Measurements from ENCODE around the gene CLASP1. TPM values are rescaled to one million over a fixed set of nuclear protein-coding genes. Genes with fewer than 3 reads are reported as not detected.
"Not testable (repeated sequence)": the region's sequence is repeated elsewhere in the genome, so short reads cannot be mapped to it uniquely, and the experiment has no call there.

CLASP1 gene
- total RNA-seq, 4 donors from 2014 or later = 43.0 to 53.9 (median 51.3) TPM

- WGBS, 2 donors (ENCODE audit: low coverage in 1 of 2) = 50 to 72% methylated on average over 2 to 4 of the region's 4 CpGs
- no peaks in the 10 kb centered on the region for H3K36me3 ChIP-seq
- in situ Hi-C loops (cut with MboI; ENCODE audit: low pct_ligation_motif_present in 1 of 4, low pct_unique_long_range_greater_than_20kb in 1 of 4, low sequenced_read_pairs in 3 of 4) (no loop called here), intact Hi-C loops (cut with DNase I; ENCODE audit: low total_unique reads) (no loop called here)
- H3K4me3 ChIP-seq = no peak overlapping the region
- peaks cover 0 to 9% (median 2%) of the 10 kb centered on the region in 4 donors for H3K4me1 ChIP-seq
- H3K27me3 ChIP-seq = no peaks in the 10 kb centered on the region
- DNase-seq = no peak
- H3K9me3 ChIP-seq = no peaks in the 10 kb centered on the region
- no peak overlapping the region for H3K27ac ChIP-seq
- no peak for TF ChIP-seq POLR2AphosphoS5 (IDR thresholded peaks at IDR 0.05)
Measured at GRCh38 chr2:121567957-121568409, 81.3 kb downstream of the CLASP1 start.

DNA sequence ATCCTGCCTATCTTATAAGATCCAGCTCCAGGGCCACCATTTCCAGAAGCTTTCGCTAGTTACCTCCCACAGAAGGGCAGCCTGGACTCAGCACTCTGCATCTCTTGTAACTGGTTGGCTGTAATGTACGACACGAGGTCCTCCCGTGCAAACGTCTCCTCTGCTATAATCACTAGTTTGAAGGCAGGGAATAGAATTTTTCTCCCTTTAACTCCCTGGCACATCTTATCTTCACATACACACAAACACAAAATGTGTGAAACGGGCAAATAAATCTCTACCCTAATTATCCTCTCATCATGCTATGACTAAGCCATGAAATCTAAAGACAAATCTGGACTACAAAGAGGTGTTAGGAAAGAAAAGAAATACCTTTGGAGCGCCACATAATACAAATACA, 81.8 kb downstream of the CLASP1 start:
- no peak for DNase-seq
- intact Hi-C loops (cut with DNase I; ENCODE audit: low total_unique reads) (no loop called here), in situ Hi-C loops (cut with MboI; ENCODE audit: low pct_ligation_motif_present in 1 of 4, low pct_unique_long_range_greater_than_20kb in 1 of 4, low sequenced_read_pairs in 3 of 4) (no loop called here)
- Histone ChIP-seq H3K27me3 (no peaks in the 10 kb centered on the region), H3K4me1 (peaks cover 0 to 10% (median 2%) of the 10 kb centered on the region in 4 donors), H3K36me3 (no peaks in the 10 kb centered on the region), H3K4me3 (no peak overlapping the region), H3K27ac (no peak overlapping the region), H3K9me3 (no peaks in the 10 kb centered on the region)
- WGBS, 2 donors (ENCODE audit: low coverage in 1 of 2) = 82 to 94% methylated on average over 2 to 7 of the region's 7 CpGs
- TF ChIP-seq, protein P1, sequence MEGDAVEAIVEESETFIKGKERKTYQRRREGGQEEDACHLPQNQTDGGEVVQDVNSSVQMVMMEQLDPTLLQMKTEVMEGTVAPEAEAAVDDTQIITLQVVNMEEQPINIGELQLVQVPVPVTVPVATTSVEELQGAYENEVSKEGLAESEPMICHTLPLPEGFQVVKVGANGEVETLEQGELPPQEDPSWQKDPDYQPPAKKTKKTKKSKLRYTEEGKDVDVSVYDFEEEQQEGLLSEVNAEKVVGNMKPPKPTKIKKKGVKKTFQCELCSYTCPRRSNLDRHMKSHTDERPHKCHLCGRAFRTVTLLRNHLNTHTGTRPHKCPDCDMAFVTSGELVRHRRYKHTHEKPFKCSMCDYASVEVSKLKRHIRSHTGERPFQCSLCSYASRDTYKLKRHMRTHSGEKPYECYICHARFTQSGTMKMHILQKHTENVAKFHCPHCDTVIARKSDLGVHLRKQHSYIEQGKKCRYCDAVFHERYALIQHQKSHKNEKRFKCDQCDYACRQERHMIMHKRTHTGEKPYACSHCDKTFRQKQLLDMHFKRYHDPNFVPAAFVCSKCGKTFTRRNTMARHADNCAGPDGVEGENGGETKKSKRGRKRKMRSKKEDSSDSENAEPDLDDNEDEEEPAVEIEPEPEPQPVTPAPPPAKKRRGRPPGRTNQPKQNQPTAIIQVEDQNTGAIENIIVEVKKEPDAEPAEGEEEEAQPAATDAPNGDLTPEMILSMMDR (IDR thresholded peaks at IDR 0.05) = no peak
- TF ChIP-seq POLR2AphosphoS5 (IDR thresholded peaks at IDR 0.05) = no peak
- TF ChIP-seq EP300 (IDR thresholded peaks at IDR 0.05; ENCODE audit: low read depth) = no peak
- no peak for TF ChIP-seq POLR2A (IDR thresholded peaks at IDR 0.05)

DNA sequence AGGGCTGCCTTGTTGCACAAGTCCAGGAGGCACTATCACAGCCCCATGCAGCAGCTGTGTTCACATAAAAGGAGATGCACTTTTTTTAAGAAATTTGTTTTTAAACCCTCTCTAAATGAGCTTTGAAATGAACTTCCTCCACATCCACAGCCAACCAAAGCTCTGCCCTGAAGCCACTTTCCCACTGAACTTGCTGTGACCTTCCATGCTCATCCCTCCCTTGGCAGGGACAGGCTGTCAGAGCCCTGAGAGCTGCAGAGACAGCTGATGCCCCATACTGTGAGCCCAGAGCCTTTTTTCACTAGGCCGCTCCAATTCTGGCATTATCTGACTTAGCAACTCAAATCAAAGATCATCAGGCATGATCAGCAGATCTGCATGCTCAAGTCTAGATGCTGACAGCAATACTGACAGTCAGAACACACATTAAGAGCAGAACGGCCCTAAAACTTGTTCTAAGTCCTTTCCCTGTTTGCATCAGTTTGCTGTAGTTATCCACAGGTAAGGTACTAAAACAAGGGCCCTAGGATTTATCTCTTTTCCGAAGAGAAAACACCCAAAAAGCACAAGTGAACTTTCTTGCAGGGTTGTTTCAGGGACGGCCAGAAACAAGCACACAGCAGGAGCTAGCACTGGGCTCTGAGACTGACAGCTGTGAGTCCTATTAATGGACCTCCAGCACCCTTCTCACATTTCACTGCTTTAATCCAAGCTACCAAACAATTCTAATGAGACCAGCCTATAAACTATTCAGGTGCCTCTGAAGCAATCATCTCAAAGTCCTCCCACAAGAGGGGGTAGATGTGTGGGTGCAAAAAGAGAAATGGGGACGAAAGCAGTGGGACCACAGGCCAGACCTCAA, 83.6 kb downstream of the CLASP1 start:
- DNase-seq = no peak
- TF ChIP-seq POLR2A (IDR thresholded peaks at IDR 0.05) = no peak
- no peak for TF ChIP-seq EP300 (IDR thresholded peaks at IDR 0.05; ENCODE audit: low read depth)
- no peak for TF ChIP-seq POLR2AphosphoS5 (IDR thresholded peaks at IDR 0.05)
- TF ChIP-seq, protein P1 (IDR thresholded peaks at IDR 0.05) = no peak
- intact Hi-C loops (cut with DNase I; ENCODE audit: low total_unique reads) (no loop called here), in situ Hi-C loops (cut with MboI; ENCODE audit: low pct_ligation_motif_present in 1 of 4, low pct_unique_long_range_greater_than_20kb in 1 of 4, low sequenced_read_pairs in 3 of 4) (no loop called here)
- Histone ChIP-seq H3K4me3 (no peak overlapping the region), H3K9me3 (no peaks in the 10 kb centered on the region), H3K36me3 (no peaks in the 10 kb centered on the region), H3K27me3 (no peaks in the 10 kb centered on the region), H3K4me1 (peaks cover 0 to 10% (median 2%) of the 10 kb centered on the region in 4 donors), H3K27ac (no peak overlapping the region)
- WGBS, 2 donors (ENCODE audit: low coverage in 1 of 2) = 78 to 82% methylated on average over 4 to 5 of the region's 5 CpGs

DNA sequence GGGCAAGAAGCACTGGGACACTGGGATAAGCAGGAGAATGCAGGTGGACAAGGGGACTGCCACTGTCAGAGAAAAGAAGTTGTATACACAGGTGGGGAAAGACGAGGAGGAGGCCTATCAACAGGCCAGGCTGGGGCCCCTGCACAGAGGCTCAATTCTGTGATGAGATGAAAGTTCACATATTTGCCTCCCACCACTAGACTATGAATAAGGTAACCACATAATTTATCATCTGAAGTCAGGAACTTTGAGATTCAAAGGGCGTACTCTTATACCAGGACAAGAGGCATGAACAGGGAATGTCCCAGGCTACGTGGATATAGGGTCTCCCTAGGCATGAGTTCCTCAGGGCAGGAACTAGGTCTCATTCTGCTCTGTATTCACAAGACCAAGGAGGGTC, 84.4 kb downstream of the CLASP1 start:
- 88 to 100% methylated on average over 1 to 3 of the region's 3 CpGs for WGBS, 2 donors (ENCODE audit: low coverage in 1 of 2)
- in situ Hi-C loops (cut with MboI; ENCODE audit: low pct_ligation_motif_present in 1 of 4, low pct_unique_long_range_greater_than_20kb in 1 of 4, low sequenced_read_pairs in 3 of 4) = no loop called here
- Histone ChIP-seq H3K27ac (no peak overlapping the region), H3K4me3 (no peak overlapping the region), H3K4me1 (peaks cover 0 to 10% (median 2%) of the 10 kb centered on the region in 4 donors), H3K9me3 (no peaks in the 10 kb centered on the region), H3K27me3 (no peaks in the 10 kb centered on the region), H3K36me3 (no peaks in the 10 kb centered on the region)
- DNase-seq = no peak
- intact Hi-C loops (cut with DNase I; ENCODE audit: low total_unique reads) = no loop called here
- TF ChIP-seq EP300 (IDR thresholded peaks at IDR 0.05; ENCODE audit: low read depth) = no peak
- TF ChIP-seq, protein P1 (IDR thresholded peaks at IDR 0.05) = no peak

DNA sequence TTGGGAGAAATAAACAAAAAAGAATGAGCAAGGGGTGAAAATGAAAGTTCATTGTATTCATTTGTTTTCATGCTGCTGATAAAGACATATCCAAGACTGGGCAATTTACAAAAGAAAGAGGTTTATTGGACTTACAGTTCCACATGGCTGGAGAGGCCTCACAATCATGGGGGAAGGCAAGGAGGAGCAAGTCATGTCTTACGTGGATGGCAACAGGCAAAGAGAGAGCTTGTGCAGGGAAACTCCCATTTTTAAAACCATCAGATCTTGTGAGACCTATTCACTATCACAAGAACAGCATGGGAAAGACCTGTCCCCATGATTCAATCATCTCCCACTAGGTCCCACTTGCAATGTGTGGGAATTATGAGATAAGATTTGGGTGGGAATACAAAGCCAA, 85.5 kb downstream of the CLASP1 start:
- DNase-seq; H3K4me3 ChIP-seq; in situ Hi-C loops (cut with MboI; ENCODE audit: low pct_ligation_motif_present in 1 of 4, low pct_unique_long_range_greater_than_20kb in 1 of 4, low sequenced_read_pairs in 3 of 4); H3K27me3 ChIP-seq; H3K36me3 ChIP-seq; intact Hi-C loops (cut with DNase I; ENCODE audit: low total_unique reads); H3K9me3 ChIP-seq; H3K4me1 ChIP-seq; H3K27ac ChIP-seq: not testable (repeated sequence)
- WGBS, 2 donors (ENCODE audit: low coverage in 1 of 2) = 85% methylated on average over 1 of the region's 1 CpG; no CpG with 5 or more reads in 1 of the 2 donors
